ENCODE data around the gene DDAH1.

GRCh38 chr1:85322655-85323054 is 142.3 kb downstream of the DDAH1 start:
- TF ChIP-seq CTCF (IDR thresholded peaks at IDR 0.05; ENCODE audit: borderline replicate concordance, extremely low read depth, low read length, poor library complexity, severe bottlenecking) (no peak), EZH2 (IDR thresholded peaks at IDR 0.05; ENCODE audit: borderline replicate concordance, low read depth, low read length, severe bottlenecking) (no peak)
